ENCODE results near the gene CCR9.

The CCR9 gene

DNA sequence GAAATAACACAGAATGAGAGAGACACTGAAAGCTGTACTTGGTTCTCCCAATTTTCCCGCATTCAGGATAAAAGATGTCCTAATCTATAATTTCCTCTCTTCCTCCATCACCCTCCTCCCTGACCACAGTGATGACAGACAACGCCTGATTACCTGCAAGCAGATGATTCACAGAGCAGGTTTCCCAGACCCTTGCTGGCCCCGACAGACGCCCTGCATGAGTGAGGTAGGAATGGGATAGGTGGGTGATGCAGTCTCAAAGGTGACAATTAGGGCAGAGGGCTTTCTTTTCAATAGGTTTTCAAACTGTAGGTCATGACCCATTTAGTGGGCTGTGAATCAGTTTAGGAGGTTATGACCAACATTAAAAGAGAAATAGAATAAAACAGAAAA, 51.7 kb downstream of the CCR9 start:
- DNase-seq: no peak

DNA sequence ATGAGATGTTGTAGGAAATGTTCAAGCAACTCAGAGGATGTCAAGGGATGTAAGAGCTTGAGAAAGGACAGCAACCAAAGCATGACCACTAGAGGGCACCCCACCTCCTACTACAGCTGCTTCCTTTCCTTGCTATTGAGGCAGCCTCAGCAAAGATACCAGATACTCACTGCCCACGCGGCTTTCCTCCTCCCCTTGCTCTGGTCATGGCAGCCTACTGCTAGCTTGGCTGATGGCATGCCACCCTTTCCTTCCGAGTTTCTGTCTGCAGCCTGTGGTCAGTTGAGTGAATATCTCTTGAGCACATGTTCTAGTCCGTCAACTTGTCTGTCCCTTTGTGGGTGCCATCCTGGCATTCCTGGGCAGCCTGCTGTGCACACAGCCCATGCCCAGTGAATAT, 52.5 kb downstream of the CCR9 start:
- DNase-seq: peak; percentile 29

DNA sequence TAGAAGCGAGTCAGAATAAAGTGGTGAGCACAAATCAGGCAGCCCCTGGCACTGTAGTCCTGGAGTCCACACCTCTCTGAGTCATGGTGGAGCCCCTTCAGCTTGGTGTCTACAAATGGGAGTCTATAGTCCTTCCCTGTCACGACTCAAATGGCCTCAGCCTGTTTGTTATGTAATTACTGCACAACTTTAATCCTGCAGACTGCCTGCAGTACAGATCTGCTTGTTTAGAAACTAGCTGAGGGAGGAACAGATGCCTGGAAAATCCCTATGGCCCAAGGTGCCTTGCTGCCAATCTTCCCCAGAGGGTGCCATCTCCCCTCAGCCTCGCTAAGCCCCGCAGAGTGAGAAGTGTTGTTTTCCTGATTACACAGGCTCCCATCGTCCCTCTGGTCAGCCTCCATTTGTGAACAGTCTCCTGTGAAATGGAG, 53.0 kb downstream of the CCR9 start:
- no peak for DNase-seq

DNA sequence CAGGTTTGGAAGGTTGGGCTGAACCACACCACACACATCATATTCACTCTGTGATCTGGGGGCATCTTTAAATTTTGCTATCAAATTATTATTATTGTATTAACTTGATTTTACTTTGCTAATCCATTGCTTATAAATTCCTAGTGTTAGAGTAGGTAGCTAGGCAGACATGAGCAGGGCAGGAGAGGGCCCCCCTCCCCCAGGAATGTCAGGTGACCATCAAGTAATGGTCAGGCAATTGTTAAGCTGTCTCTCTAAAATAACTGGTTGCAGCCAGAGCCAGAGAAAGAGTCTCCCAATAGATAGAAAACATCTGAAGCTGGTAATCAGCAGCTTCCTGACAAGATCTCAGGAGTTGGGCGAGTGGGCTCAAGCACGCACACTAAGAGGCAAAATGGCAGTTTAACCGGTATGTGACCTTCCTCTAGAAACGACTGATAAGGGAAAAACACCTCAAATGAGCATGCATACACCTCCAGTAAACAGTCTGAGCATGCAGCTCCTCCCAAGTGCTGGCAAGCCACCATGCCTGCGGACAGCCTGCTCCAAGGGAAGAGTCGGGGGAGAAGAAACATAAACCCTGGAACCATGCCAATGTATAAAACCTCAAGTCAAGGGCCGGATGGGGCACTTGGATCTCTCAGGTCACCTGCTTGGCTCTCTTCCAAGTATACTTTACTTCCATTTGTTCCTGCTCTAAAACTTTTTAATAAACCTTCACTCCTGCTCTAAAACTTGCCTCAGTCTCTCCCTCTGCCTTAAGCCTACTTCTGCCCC, 53.8 kb downstream of the CCR9 start:
- no peak for DNase-seq

DNA sequence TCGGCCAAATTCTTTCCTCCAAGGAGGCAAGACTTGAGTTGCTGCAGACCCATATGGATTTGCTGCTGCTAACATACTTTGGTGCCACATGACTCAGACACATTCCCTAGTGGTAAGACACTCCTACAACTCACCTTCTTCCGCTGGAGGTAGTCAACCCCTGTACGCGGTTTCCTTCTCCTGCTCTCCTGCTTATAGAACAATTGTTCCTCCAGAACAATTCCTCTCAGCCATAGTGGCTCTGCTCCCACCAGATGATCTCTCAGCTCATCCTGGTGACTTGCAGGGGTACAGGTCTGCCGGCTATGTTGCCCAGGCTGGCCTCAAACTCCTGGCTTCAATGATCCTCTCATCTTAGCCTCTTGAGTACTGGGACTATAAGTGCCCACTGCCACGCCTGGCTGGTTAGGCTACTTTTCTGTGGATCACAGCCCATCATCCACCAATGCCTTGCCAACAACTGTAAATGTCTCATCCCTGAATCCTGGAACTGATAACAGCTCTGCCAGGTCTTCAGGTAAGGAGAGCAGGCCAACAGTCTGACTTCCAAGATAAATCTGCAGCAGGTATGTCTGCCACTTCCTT, 54.5 kb downstream of the CCR9 start:
- DNase-seq: no peak

DNA sequence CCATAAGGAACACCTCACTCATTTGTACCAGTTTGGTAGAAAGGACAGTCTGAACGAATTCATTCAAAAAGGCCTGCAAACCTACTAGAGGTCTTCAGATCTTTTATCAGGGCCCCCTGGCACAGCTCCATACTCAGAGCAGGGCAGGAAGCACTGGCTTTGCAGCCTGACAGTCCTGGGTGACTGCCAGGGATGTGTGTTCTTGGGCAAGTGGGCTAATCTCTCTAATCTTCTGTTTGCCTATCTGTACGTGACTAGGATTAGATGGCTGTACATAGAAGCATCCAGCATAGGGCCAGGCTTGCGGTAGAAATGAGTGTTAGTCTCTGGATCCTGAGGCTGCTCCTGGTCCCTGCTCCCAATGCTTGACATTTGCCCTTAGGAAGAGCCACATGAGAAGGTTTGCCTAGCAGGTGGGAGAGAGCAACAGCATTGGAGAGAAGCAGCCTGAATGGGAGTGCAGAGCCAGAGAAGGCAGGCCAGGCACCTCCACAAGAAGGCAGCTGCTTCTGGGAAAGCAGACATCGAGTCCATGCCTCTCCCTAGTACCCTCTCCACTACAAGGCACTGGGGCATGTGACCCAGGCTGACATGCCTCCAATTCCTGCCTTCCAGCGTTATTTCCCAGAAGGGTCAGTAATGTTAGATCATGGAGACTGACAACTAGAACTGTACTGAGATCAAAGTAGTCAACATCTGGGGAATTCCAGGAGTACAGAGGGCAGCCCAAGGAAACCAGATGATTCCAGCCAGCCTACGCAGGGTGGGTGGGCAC, 55.9 kb downstream of the CCR9 start:
- no peak for DNase-seq

DNA sequence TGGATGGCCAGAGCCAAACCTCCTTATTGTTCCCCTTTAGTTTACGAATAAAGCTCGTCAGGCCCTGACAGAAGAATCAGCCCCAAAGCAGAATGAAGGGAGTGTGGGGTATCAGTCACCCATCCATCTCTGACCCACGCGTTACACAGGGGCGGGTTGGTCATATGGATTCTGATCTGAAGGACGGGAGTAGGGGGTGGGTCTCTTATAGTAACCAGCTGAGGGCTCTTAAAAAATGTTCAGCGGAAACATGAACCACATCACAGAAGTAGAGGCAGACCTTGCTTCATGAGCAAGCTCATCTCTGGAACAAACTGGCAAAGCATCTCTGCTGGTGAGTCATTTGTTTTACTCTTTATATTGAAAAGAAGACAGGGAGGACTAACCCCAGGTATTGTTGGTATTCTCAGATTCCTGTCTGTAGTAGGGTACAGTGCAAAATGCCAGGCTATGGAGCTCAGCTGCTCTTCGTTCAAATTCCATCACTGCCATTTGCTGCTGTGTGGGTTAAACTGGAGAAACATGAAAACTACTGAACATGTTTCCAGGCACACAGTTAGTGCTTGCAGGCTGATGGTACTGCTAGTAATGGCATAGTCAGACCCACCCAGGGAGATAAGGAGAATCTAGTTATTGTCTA, 57.0 kb downstream of the CCR9 start, which contains the start of gene CXCR6:
Gene CXCR6 (plus strand): TSS at position 258 of the 640 bp plus-strand sequence. CDS start 3,018 bp downstream, outside the sequence.
- no peak for DNase-seq

DNA sequence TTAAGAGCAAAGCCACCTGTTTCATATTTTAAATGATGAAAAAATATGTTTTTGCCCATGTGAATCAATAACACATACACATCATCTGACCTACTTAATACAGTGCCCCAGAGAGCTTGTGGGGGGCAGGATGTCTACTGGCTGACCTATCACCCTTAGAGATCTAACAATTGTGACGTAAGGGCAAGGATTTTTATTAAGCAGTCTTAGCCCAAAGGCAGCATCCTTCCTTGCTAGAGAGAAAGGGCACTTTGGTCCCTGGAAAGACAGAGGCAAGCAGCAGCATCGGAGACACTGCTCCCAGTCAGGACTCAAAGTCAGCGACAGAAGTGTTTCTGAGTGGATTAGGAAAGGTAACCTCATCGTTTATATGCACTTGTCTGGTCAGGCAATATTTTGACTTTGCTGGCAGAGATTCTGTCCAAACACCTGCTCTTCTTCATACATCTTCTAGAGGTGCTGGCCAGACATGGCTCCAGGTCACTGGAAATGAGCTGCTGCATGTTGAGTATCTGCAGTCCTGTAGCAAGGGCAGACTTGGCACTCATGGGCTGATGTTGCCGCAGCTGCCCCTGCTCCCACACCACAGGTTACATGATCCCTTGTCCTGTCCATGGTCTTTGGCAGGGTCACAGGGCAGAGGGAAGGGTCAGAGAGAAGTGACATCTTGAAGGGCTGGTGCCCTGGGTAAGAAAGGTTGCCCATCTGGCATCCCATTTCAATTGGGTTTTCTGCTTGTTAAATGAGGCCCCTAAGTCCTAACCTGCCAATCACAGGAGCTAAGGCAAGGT, 58.7 kb downstream of the CCR9 start:
- DNase-seq: no peak

DNA sequence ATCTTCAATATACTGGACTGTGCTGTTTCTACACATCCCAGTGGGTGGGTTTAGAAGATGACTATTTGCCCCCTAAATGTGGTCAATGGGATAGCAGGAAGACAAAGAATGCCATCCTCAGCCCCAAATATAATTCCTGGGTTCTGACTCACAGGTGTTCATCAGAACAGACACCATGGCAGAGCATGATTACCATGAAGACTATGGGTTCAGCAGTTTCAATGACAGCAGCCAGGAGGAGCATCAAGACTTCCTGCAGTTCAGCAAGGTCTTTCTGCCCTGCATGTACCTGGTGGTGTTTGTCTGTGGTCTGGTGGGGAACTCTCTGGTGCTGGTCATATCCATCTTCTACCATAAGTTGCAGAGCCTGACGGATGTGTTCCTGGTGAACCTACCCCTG, 60.0 kb downstream of the CCR9 start:
- no peak for DNase-seq

DNA sequence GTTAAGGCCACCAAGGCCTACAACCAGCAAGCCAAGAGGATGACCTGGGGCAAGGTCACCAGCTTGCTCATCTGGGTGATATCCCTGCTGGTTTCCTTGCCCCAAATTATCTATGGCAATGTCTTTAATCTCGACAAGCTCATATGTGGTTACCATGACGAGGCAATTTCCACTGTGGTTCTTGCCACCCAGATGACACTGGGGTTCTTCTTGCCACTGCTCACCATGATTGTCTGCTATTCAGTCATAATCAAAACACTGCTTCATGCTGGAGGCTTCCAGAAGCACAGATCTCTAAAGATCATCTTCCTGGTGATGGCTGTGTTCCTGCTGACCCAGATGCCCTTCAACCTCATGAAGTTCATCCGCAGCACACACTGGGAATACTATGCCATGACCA, 60.5 kb downstream of the CCR9 start:
- DNase-seq: no peak

DNA sequence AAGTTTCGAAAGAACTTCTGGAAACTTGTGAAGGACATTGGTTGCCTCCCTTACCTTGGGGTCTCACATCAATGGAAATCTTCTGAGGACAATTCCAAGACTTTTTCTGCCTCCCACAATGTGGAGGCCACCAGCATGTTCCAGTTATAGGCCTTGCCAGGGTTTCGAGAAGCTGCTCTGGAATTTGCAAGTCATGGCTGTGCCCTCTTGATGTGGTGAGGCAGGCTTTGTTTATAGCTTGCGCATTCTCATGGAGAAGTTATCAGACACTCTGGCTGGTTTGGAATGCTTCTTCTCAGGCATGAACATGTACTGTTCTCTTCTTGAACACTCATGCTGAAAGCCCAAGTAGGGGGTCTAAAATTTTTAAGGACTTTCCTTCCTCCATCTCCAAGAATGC, 61.0 kb downstream of the CCR9 start:
- DNase-seq: no peak

DNA sequence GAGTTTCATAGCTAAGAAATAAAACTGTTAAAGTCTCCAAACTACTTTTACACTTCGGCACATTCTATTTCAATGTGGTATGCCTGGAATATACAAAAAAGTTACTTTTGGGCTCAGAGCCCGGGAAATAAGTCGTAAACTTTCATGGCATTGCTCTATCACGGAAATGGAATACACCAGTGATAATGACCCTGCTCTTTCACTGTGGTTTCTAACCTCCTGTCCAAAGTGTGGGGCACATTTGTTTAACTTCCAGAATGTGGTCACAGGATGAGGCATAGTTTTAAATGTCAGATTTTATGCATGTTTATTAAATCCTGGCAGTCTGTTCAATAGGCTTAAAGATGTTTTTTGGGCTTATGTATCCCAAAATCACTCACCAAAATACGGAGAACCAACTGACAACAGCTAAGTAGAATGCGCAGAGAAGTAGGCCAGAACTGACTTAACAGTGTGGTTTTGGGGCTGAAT, 62.0 kb downstream of the CCR9 start:
- DNase-seq: no peak

DNA sequence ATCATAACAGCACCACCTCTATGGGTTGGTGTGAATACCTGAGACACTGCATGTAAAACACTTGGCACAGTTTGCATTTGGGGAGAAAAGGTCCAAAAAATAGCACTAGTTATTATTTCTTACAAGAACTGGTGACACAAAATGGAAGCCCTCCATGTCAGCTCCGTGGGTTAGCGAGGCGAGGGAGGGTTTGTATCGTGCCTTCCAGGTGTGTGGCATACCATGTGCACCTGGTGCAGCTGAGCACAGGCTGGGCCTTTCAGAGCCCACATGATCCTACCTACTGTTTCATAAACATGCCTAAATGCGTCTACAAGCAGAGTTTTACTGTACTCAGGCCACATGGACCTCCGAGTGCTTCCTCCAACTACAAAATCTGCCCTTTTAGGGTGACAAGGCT, 62.5 kb downstream of the CCR9 start:
- no peak for DNase-seq

DNA sequence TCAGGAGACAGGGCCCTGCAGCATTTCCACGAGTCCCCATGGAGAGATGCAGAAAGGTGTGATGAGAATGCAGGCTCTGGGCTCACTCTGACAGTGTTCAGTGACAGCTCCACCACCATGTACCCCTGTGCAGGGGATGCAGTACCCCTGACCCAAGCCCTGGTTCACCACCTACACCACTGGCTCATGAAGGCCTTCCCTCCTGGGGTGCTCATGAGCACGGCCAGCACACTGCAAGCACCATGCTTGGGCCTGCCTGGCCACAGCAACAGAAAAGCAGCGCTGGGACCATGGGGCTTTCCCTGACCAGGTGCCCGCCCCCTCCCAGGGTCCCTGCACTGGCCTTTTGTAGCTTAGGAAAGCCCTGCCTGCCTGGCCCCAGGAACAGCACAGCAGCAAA, 63.1 kb downstream of the CCR9 start:
- no peak for DNase-seq

DNA sequence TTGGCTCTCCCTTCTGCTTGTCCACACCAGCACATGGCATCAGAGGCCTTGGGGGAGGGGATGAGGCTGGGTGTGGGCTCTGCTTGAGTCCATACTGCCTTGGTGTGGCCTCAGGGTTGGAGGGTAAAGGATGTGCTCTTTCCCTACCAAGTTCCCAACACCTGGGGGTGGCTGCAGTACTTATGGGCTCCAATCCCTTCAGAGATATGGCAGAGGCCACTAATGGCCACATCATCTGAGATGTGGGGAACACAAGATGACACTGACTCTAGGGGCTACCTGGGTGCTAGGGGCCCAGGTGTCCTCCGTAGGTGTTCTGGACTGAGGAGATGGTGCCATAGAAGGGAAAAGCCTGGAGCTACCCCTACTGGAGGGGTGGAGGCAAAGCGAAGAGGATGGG, 63.8 kb downstream of the CCR9 start:
- no peak for DNase-seq

DNA sequence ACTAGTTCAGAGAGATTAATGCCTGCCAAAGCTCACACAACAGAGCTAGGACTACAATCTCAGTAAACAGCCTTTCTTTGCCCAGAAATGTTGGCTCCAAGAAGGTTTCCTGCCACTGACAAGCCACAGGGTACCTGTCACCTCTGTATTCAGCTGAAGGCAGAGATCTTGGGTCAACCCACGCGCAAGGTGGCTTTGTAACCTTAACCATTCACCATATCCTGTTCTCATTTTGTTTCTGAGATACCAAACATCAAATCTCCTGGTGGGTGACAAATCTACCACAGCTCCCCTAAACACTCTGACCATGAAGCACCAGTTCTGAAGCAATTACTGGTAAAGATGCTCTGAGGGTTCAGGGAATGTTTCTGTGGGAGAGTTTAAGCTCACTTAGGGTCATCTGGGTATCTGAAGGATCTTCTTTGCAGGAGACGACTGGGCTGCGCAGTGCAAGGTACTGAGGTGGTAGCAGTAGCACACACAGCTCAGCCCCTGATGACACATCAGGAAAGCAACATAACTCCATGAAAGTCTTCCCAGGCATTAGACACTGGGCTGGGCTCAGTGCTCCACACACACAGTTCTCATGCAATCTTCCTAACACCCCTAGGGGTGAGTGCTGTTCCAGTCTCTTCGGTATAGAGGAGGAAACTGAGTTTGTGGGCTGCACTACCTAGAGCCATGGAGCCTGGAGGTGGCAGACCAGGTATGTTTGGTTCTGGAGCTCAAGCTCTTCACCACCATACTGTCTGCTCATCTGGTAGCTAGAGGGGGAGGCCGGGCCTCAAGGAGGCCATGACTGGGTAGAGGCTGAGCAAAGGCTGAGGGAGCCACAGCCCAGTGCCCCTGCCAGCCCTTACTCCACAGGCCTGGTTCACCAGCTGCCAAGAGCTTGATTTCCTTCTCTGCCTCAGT, 64.6 kb downstream of the CCR9 start:
- no peak for DNase-seq

DNA sequence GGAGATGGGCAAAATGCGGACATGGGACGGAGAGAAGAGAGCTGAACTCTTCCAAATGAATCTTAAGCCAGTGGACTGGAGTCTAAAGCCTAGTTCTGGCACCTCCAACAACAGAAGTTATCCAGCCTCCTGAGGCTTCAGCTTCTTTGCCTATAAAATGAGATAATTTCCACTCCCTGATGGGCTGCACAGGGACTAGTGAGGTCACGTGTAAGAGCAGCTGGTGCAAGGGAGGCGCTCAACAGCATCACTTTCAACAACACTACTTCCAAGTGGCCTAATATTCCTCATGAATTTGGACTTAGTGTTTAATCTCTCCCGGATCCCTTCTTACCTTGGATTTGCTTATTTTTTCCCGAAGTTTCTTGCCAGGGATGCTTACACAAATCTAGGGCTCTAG, 65.6 kb downstream of the CCR9 start:
- no peak for DNase-seq

DNA sequence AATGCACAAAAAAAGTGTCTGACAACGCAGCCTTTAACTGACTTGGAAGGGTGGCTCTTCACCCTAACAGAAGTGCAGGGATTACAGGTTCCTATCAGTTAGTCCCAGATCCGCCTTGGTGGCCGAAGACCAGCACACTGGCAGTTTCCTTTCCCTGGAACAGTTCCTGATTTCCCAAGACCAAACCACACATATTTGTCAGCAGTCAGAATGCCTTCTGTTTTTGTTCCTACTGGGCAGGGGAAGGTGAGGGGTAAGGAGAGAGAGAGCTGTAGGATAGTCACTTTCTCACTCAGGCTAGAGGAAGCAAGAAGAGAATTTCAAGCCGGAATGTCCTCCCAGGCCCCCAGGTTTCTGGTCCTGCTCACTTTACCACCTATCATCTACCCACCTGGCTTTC, 66.1 kb downstream of the CCR9 start:
- no peak for DNase-seq
